Neural progenitor cell (in vitro differentiated cells): ENCODE measurements around the gene ZFYVE19.

Experiments
- CTCF ChIP-seq: fragments of 200-600 bp; sonication (generic); IDR thresholded peaks from 2 replicates; pipeline ENCODE4 v1.5.1; 2017; ENCODE audit warnings: antibody characterized with exemption, mild to moderate bottlenecking
- EZH2 ChIP-seq: fragments of 200-600 bp; sonication (generic); IDR thresholded peaks from 2 replicates; pipeline ENCODE4 v1.6.1; 2017; ENCODE audit warnings: antibody characterized with exemption, mild to moderate bottlenecking, moderate library complexity

GRCh38 chr15:40858706-40859105 is 51.8 kb downstream of the ZFYVE19 start:
- TF ChIP-seq CTCF, result no peak
- TF ChIP-seq EZH2, result no peak
